ENCODE data around the gene KHDRBS1.
A peak's percentile ranks its signal among the peaks of the same experiment; 100 is the strongest.
"Not testable (repeated sequence)": the region's sequence is repeated elsewhere in the genome, so short reads cannot be mapped to it uniquely, and the experiment has no call there.

KHDRBS1 gene

GRCh38 chr1:32020339-32020738, 6.7 kb downstream of the KHDRBS1 start:
- Histone ChIP-seq H3F3A (ENCODE audit: low read depth) (no peaks in the 10 kb centered on the region), H4K20me1 (ENCODE audit: insufficient read depth, low read length, poor library complexity, severe bottlenecking) (peaks cover 98% of the 10 kb centered on the region), H3K4me2 (ENCODE audit: low read depth, low read length, poor library complexity, severe bottlenecking) (peak overlapping the region; percentile 92), H2AFZ (ENCODE audit: low read length) (no peak overlapping the region), H3K4me3 (ENCODE audit: low read length, poor library complexity, severe bottlenecking) (peak overlapping the region; percentile 67), H3K27me3 (ENCODE audit: insufficient read depth, low read length, poor library complexity, severe bottlenecking) (no peaks in the 10 kb centered on the region), H3K9me2 (replicated peaks; ENCODE audit: low read depth, low read length) (no peaks in the 10 kb centered on the region), H3K9ac (ENCODE audit: low read depth, low read length, poor library complexity, severe bottlenecking) (peak overlapping the region; percentile 51), H3K9me3 (ENCODE audit: insufficient read depth, low read depth, low read length) (no peaks in the 10 kb centered on the region), H3K36me3 (ENCODE audit: insufficient read depth, low read length) (peaks cover 31% of the 10 kb centered on the region), H3K4me1 (ENCODE audit: insufficient read depth, low read length, poor library complexity, severe bottlenecking) (peaks cover 46% of the 10 kb centered on the region), H3K79me2 (ENCODE audit: insufficient read depth, low read length) (peaks cover 100% of the 10 kb centered on the region)
- TF ChIP-seq, protein P1, sequence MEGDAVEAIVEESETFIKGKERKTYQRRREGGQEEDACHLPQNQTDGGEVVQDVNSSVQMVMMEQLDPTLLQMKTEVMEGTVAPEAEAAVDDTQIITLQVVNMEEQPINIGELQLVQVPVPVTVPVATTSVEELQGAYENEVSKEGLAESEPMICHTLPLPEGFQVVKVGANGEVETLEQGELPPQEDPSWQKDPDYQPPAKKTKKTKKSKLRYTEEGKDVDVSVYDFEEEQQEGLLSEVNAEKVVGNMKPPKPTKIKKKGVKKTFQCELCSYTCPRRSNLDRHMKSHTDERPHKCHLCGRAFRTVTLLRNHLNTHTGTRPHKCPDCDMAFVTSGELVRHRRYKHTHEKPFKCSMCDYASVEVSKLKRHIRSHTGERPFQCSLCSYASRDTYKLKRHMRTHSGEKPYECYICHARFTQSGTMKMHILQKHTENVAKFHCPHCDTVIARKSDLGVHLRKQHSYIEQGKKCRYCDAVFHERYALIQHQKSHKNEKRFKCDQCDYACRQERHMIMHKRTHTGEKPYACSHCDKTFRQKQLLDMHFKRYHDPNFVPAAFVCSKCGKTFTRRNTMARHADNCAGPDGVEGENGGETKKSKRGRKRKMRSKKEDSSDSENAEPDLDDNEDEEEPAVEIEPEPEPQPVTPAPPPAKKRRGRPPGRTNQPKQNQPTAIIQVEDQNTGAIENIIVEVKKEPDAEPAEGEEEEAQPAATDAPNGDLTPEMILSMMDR (conservative IDR thresholded peaks at IDR 0.05; ENCODE audit: low read length): no peak
- no peak for TF ChIP-seq EZH2phosphoT487 (IDR thresholded peaks at IDR 0.05; ENCODE audit: borderline replicate concordance)

- not testable (repeated sequence) for H3K9ac ChIP-seq (ENCODE audit: low read depth, low read length, poor library complexity, severe bottlenecking); H3F3A ChIP-seq (ENCODE audit: low read depth); H2AFZ ChIP-seq (ENCODE audit: low read length); H3K27me3 ChIP-seq (ENCODE audit: insufficient read depth, low read length, poor library complexity, severe bottlenecking); H3K9me2 ChIP-seq (replicated peaks; ENCODE audit: low read depth, low read length); H3K9me3 ChIP-seq (ENCODE audit: insufficient read depth, low read depth, low read length)
- Histone ChIP-seq H3K4me2 (ENCODE audit: low read depth, low read length, poor library complexity, severe bottlenecking) (peak overlapping the region; percentile 92), H4K20me1 (ENCODE audit: insufficient read depth, low read length, poor library complexity, severe bottlenecking) (peaks cover 96% of the 10 kb centered on the region), H3K4me3 (ENCODE audit: low read length, poor library complexity, severe bottlenecking) (peak overlapping the region; percentile 67), H3K79me2 (ENCODE audit: insufficient read depth, low read length) (peaks cover 100% of the 10 kb centered on the region), H3K36me3 (ENCODE audit: insufficient read depth, low read length) (peaks cover 32% of the 10 kb centered on the region), H3K4me1 (ENCODE audit: insufficient read depth, low read length, poor library complexity, severe bottlenecking) (peaks cover 35% of the 10 kb centered on the region)
Measured at GRCh38 chr1:32021574-32022018, 7.9 kb downstream of the KHDRBS1 start.

DNA sequence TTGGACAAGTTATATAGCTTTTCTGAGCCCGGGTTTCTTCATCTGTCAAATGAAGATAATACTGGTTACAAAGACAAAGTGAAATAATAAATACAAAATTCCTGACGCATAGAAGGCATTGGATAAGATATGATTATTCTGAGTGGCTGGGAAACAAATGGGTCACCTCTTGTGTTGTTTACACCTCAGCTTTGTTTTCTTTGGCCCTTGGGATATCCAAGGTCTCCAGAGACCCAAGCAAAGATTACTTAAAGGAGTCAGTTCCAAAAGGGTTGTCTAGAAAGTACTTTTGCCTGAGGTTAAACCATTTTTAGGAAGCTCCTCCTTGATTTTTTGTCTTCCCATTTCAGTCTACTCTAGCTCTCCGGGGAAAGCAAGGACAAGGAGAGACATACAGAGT, 9.7 kb downstream of the KHDRBS1 start:
- Histone ChIP-seq H2AFZ (ENCODE audit: low read length) (no peak overlapping the region), H3K9ac (ENCODE audit: low read depth, low read length, poor library complexity, severe bottlenecking) (no peak overlapping the region), H3K9me3 (ENCODE audit: insufficient read depth, low read depth, low read length) (no peaks in the 10 kb centered on the region), H3K4me1 (ENCODE audit: insufficient read depth, low read length, poor library complexity, severe bottlenecking) (peaks cover 27% of the 10 kb centered on the region), H3F3A (ENCODE audit: low read depth) (no peaks in the 10 kb centered on the region), H3K79me2 (ENCODE audit: insufficient read depth, low read length) (peaks cover 99% of the 10 kb centered on the region), H3K4me3 (ENCODE audit: low read length, poor library complexity, severe bottlenecking) (no peak overlapping the region), H3K36me3 (ENCODE audit: insufficient read depth, low read length) (peaks cover 43% of the 10 kb centered on the region), H3K27me3 (ENCODE audit: insufficient read depth, low read length, poor library complexity, severe bottlenecking) (no peaks in the 10 kb centered on the region), H4K20me1 (ENCODE audit: insufficient read depth, low read length, poor library complexity, severe bottlenecking) (peaks cover 97% of the 10 kb centered on the region), H3K9me2 (replicated peaks; ENCODE audit: low read depth, low read length) (no peaks in the 10 kb centered on the region), H3K4me2 (ENCODE audit: low read depth, low read length, poor library complexity, severe bottlenecking) (peak overlapping the region; percentile 18)
- TF ChIP-seq, protein P1 (conservative IDR thresholded peaks at IDR 0.05; ENCODE audit: low read length): no peak
- TF ChIP-seq EZH2phosphoT487 (IDR thresholded peaks at IDR 0.05; ENCODE audit: borderline replicate concordance): no peak

GRCh38 chr1:32025515-32025914, 11.8 kb downstream of the KHDRBS1 start:
- H3K9me3 ChIP-seq (ENCODE audit: insufficient read depth, low read depth, low read length): no peaks in the 10 kb centered on the region
- no peak overlapping the region for H3K4me3 ChIP-seq (ENCODE audit: low read length, poor library complexity, severe bottlenecking)
- TF ChIP-seq EZH2phosphoT487 (IDR thresholded peaks at IDR 0.05; ENCODE audit: borderline replicate concordance): no peak
- TF ChIP-seq, protein P1 (conservative IDR thresholded peaks at IDR 0.05; ENCODE audit: low read length): no peak
- H4K20me1 ChIP-seq (ENCODE audit: insufficient read depth, low read length, poor library complexity, severe bottlenecking): peaks cover 96% of the 10 kb centered on the region
- H3K9me2 ChIP-seq (replicated peaks; ENCODE audit: low read depth, low read length): no peaks in the 10 kb centered on the region
- peaks cover 15% of the 10 kb centered on the region for H3K4me1 ChIP-seq (ENCODE audit: insufficient read depth, low read length, poor library complexity, severe bottlenecking)
- peaks cover 98% of the 10 kb centered on the region for H3K79me2 ChIP-seq (ENCODE audit: insufficient read depth, low read length)
- H3K4me2 ChIP-seq (ENCODE audit: low read depth, low read length, poor library complexity, severe bottlenecking): no peak overlapping the region
- H3K27me3 ChIP-seq (ENCODE audit: insufficient read depth, low read length, poor library complexity, severe bottlenecking): no peaks in the 10 kb centered on the region
- H2AFZ ChIP-seq (ENCODE audit: low read length): no peak overlapping the region
- H3F3A ChIP-seq (ENCODE audit: low read depth): no peaks in the 10 kb centered on the region
- no peak overlapping the region for H3K9ac ChIP-seq (ENCODE audit: low read depth, low read length, poor library complexity, severe bottlenecking)
- peaks cover 63% of the 10 kb centered on the region for H3K36me3 ChIP-seq (ENCODE audit: insufficient read depth, low read length)

Data from Loucy (cell line).